Vagina (tissue), 2 donors: ENCODE measurements around the gene AGBL4.

ENCODE experiments used
- CTCF ChIP-seq, 3 experiments: fragments of 450-650 bp in 2 of 3; fragments of 200-600 bp in 1 of 3; sonication (generic) in 1 of 3; IDR thresholded peaks; one replicate each; pipeline ENCODE4 v1.5.1; 2017 to 2019; ENCODE audit warnings: antibody characterized with exemption in 3 of 3, mild to moderate bottlenecking in 2 of 3, moderate library complexity in 2 of 3
- POLR2A ChIP-seq, 2 donors: fragments of 450-650 bp; IDR thresholded peaks; one replicate each; pipeline ENCODE4 v1.6.1; 2017; ENCODE audit warnings: antibody characterized with exemption in 2 of 2, mild to moderate bottlenecking in 2 of 2, moderate library complexity in 2 of 2

DNA sequence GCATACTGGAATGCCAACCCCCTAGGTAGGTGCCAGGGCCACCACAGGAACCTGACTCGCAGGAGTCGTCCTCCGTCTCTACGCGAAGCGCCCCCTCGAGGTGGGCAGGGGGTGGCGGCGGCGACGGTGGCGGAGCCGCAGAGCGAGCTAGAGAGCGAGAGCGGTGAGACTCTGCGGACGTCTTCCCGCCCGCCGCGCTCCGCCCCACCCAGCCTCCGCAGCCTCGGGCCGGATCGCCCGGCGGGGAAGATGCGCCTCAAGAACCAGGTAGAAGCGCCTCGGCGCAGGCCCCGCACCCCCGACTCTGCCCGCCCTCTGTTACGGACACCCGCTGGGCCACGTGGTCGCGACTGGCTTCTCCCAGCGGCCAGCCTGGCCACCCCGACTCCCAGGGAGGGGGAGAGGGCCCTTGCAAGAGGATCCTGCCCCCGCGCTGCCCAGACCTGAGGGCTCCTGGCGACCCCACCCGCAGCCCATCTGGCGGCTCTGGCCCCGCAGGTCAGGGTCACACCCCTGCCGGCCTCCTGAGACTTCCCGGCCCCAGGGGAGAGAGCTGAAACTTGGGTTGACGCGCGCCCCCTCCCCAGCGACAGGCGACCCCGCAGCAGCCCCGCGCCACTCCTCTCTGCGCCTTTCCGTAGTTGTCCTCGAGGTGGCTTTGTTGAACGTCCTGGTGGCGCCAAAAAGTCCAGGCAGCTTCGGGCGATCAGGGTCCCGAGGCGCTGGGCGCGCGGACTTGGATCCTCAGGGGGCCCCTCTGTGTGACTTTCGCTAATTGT lies 24.4 kb upstream of the AGBL4 start:
- no peak for TF ChIP-seq POLR2A (IDR thresholded peaks at IDR 0.05)
- TF ChIP-seq CTCF (IDR thresholded peaks at IDR 0.05): no peak
